ENCODE data around the gene CDK6. TPM values are rescaled to one million over a fixed set of nuclear protein-coding genes. Genes with fewer than 3 reads are reported as not detected.

Gene CDK6
- total and polyA plus RNA-seq, 10 of the 15 experiments (the other 5 are each of a cell fraction or from before 2014, with no cell fraction given): 8.0 to 118 (median 45.8) TPM

DNA sequence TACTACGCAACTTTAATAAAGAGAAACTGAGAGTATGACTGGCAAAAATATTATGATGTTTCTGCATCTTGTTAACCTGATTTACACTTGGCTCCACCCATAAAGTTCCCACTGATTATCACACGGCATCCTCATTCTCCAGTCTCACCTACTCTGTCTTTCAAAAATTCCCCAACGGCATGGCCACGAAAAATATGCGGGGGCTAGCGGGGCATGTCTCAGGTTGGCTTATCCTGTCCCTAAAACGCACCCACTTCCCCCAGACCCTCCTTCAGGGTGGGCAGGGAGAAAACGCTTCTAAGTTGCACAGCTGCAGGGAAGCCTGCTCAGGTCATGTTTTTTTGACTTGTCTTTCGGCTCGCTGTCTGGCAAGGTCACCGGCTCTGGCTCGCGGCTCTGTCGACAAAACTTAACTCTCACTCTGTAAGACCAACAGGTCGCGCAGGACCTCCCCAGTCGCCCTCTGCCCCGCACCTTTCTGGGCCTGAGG lies 3.8 kb downstream of the CDK6 start:
- POLR2A ChIA-PET: interaction anchor here (0.7 to 1.4 kb wide), 6 partner anchors 9 to 304 kb away, joined by 3 to 6 read pairs (median 4); partner anchors contain the start of genes PEX1 and RBM48
- peaks cover 5% of the 10 kb centered on the region for H3K4me1 ChIP-seq (ENCODE audit: control insufficient read depth, insufficient read depth, low read length)
- CTCF ChIA-PET: interaction anchor here (0.7 to 5.8 kb wide), 29 partner anchors 10 to 396 kb away, joined by 3 to 58 read pairs (median 4); no protein-coding TSS in a partner anchor
- H3K27ac ChIP-seq (ENCODE audit: control insufficient read depth, insufficient read depth): peak overlapping the region; percentile 91
- H3K4me3 ChIP-seq: peak overlapping the region; percentile 85
- in situ Hi-C loops (cut with MboI) (loop anchor here (5.0 to 10.0 kb wide), 3 partner anchors 135 to 222 kb away; no protein-coding TSS in a partner anchor), intact Hi-C loops (cut with micrococcal nuclease; ENCODE audit: unreplicated experiment) (loop anchor here (1.0 to 5.0 kb wide), 6 partner anchors 19 to 223 kb away; no protein-coding TSS in a partner anchor)
- FAIRE-seq (no peak), ATAC-seq (peak; percentile 0; the same call in 2 of the 3 replicates), DNase-seq (ENCODE audit: low read depth, low spot score) (no peak)
- no peaks in the 10 kb centered on the region for H3K27me3 ChIP-seq (replicated peaks in 1 of 2; ENCODE audit: control insufficient read depth in 2 of 2, insufficient read depth in 2 of 2, low read length in 1 of 2)
- SMC1A ChIA-PET (ENCODE audit: uncharacterized antibody, unreplicated experiment): interaction anchor here (0.6 to 7.2 kb wide), 26 partner anchors 8 to 322 kb away, joined by 3 to 83 read pairs (median 7); no protein-coding TSS in a partner anchor
- WGBS (ENCODE audit: insufficient coverage, insufficient replicate concordance, low lambda C conversion rate, missing lambda C conversion rate): 1% methylated on average over 15 of the region's 18 CpGs
- H2AFZ ChIP-seq (ENCODE audit: control insufficient read depth, low read depth, low read length): peak overlapping the region; percentile 64
- peak overlapping the region; percentile 92 for H3K4me2 ChIP-seq (ENCODE audit: control insufficient read depth, insufficient read depth)
- BruUV-seq (replicated peaks): TSS peak; percentile 30
- no peaks in the 10 kb centered on the region for H4K20me1 ChIP-seq (ENCODE audit: control insufficient read depth, insufficient read depth)
- peaks cover 83% of the 10 kb centered on the region for H3K79me2 ChIP-seq (ENCODE audit: control insufficient read depth, insufficient read depth, low read length)
- no peaks in the 10 kb centered on the region; a peak in 1 of 4 replicates for H3K36me3 ChIP-seq (ENCODE audit: control insufficient read depth in 2 of 2, insufficient read depth in 2 of 2, low read length in 1 of 2)
- peak overlapping the region; percentile 83 for H3K9ac ChIP-seq (ENCODE audit: control insufficient read depth, insufficient read depth, low read length)
- no peaks in the 10 kb centered on the region; the same call in 2 of the 3 replicates for H3K9me3 ChIP-seq (replicated peaks; ENCODE audit: control insufficient read depth, insufficient read depth, low read length)
- RAD21 ChIA-PET (ENCODE audit: unreplicated experiment): interaction anchor here (0.6 to 8.3 kb wide), 29 partner anchors 8 to 215 kb away, joined by 3 to 124 read pairs (median 4); no protein-coding TSS in a partner anchor
- TF ChIP-seq SREBF2 (IDR thresholded peaks at IDR 0.05; ENCODE audit: low read length) (no peak), RFX5 (IDR thresholded peaks at IDR 0.05; ENCODE audit: low read depth, low read length) (no peak; the same call in 1 of the 2 replicates), HDAC6 (IDR thresholded peaks at IDR 0.05; ENCODE audit: unreplicated experiment) (no peak), POLR2AphosphoS5 (IDR thresholded peaks at IDR 0.05; ENCODE audit: low read length) (0 out of 2 replicates have a peak, but pooled peaks have one; percentile 29), SMAD5 (IDR thresholded peaks at IDR 0.05; ENCODE audit: low read depth) (no peak), JUNB (IDR thresholded peaks at IDR 0.05) (no peak), GATAD2B (conservative IDR thresholded peaks at IDR 0.05; ENCODE audit: low read depth) (no peak), MTA2 (IDR thresholded peaks at IDR 0.05; ENCODE audit: low read depth) (0 out of 2 replicates have a peak, but pooled peaks have one; percentile 17), IRF4 (IDR thresholded peaks at IDR 0.05; ENCODE audit: low read depth, low read length) (no peak), CBX3 (IDR thresholded peaks at IDR 0.05; ENCODE audit: borderline replicate concordance, low read depth) (no peak), NRF1 (conservative IDR thresholded peaks at IDR 0.05; ENCODE audit: low read depth, low read length) (no peak)
- TF ChIP-seq, protein P1, sequence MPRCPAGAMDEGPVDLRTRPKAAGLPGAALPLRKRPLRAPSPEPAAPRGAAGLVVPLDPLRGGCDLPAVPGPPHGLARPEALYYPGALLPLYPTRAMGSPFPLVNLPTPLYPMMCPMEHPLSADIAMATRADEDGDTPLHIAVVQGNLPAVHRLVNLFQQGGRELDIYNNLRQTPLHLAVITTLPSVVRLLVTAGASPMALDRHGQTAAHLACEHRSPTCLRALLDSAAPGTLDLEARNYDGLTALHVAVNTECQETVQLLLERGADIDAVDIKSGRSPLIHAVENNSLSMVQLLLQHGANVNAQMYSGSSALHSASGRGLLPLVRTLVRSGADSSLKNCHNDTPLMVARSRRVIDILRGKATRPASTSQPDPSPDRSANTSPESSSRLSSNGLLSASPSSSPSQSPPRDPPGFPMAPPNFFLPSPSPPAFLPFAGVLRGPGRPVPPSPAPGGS (IDR thresholded peaks at IDR 0.05; ENCODE audit: borderline replicate concordance, insufficient read depth, low read depth, low read length, poor library complexity, severe bottlenecking): peak; percentile 2
- TF ChIP-seq, protein P2, sequence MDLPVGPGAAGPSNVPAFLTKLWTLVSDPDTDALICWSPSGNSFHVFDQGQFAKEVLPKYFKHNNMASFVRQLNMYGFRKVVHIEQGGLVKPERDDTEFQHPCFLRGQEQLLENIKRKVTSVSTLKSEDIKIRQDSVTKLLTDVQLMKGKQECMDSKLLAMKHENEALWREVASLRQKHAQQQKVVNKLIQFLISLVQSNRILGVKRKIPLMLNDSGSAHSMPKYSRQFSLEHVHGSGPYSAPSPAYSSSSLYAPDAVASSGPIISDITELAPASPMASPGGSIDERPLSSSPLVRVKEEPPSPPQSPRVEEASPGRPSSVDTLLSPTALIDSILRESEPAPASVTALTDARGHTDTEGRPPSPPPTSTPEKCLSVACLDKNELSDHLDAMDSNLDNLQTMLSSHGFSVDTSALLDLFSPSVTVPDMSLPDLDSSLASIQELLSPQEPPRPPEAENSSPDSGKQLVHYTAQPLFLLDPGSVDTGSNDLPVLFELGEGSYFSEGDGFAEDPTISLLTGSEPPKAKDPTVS (IDR thresholded peaks at IDR 0.05; ENCODE audit: low read depth, low read length): no peak
- TF ChIP-seq, protein P3, sequence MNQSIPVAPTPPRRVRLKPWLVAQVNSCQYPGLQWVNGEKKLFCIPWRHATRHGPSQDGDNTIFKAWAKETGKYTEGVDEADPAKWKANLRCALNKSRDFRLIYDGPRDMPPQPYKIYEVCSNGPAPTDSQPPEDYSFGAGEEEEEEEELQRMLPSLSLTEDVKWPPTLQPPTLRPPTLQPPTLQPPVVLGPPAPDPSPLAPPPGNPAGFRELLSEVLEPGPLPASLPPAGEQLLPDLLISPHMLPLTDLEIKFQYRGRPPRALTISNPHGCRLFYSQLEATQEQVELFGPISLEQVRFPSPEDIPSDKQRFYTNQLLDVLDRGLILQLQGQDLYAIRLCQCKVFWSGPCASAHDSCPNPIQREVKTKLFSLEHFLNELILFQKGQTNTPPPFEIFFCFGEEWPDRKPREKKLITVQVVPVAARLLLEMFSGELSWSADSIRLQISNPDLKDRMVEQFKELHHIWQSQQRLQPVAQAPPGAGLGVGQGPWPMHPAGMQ (IDR thresholded peaks at IDR 0.05; ENCODE audit: borderline replicate concordance): no peak
- TF ChIP-seq, protein P4, sequence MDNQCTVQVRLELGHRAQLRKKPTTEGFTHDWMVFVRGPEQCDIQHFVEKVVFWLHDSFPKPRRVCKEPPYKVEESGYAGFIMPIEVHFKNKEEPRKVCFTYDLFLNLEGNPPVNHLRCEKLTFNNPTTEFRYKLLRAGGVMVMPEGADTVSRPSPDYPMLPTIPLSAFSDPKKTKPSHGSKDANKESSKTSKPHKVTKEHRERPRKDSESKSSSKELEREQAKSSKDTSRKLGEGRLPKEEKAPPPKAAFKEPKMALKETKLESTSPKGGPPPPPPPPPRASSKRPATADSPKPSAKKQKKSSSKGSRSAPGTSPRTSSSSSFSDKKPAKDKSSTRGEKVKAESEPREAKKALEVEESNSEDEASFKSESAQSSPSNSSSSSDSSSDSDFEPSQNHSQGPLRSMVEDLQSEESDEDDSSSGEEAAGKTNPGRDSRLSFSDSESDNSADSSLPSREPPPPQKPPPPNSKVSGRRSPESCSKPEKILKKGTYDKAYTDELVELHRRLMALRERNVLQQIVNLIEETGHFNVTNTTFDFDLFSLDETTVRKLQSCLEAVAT (IDR thresholded peaks at IDR 0.05): peak; percentile 24; the same call in 1 of the 2 replicates
- TF ChIP-seq, protein P5, sequence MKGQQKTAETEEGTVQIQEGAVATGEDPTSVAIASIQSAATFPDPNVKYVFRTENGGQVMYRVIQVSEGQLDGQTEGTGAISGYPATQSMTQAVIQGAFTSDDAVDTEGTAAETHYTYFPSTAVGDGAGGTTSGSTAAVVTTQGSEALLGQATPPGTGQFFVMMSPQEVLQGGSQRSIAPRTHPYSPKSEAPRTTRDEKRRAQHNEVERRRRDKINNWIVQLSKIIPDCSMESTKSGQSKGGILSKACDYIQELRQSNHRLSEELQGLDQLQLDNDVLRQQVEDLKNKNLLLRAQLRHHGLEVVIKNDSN (IDR thresholded peaks at IDR 0.05; ENCODE audit: borderline replicate concordance, extremely low read length, insufficient read depth, low read depth, low read length): no peak

All from GM12878 (cell line).